Pancreas (tissue), 10 donors: Measurements from ENCODE around the gene ETV3L. TPM values are rescaled to one million over a fixed set of nuclear protein-coding genes. Genes with fewer than 3 reads are reported as not detected.

Experiments
- ATAC-seq, 4 donors: fragments of 200-7000 bp; cut with Tn5 transposase; one replicate each; pipeline versions ENCODE4 v1.8.0 to v1.9.1; 2020; ENCODE audit warnings: mild to moderate bottlenecking in 4 of 4, moderate library complexity in 4 of 4
- DNase-seq, 6 donors: peaks; one replicate each; pipeline ENCODE4 v3.0.0-alpha.2; 2020
- FAIRE-seq: peaks from 2 replicates; lab custom pipeline; 2012; peaks lifted over from hg19 to GRCh38; lab: Jason Lieb, UNC
- H3K27ac ChIP-seq, 4 donors: fragments of 200-600 bp; sonication (generic); 1 replicate in 3 of 4; 2 replicates in 1 of 4; pipeline versions ENCODE4 v1.5.0 to v1.8.0; 2020
- H3K27me3 ChIP-seq, 4 donors: fragments of 200-600 bp; one replicate each; pipeline ENCODE4 v1.8.0; 2021
- H3K36me3 ChIP-seq, 3 donors: fragments of 200-600 bp; sonication (generic) in 1 of 3; one replicate each; pipeline versions ENCODE4 v1.5.0 to v1.8.0; 2020 to 2021
- H3K4me1 ChIP-seq, 3 donors: fragments of 200-600 bp; one replicate each; pipeline ENCODE4 v1.8.0; 2021
- H3K4me3 ChIP-seq, 4 donors: fragments of 200-600 bp; sonication (generic) in 2 of 4; one replicate each; pipeline versions ENCODE4 v1.5.0 to v1.8.0; 2020 to 2021
- H3K9me3 ChIP-seq, 4 donors: fragments of 200-600 bp; one replicate each; pipeline ENCODE4 v1.8.0; 2021
- CTCF ChIP-seq, 4 donors: fragments of 200-600 bp; sonication (generic) in 3 of 4; IDR thresholded peaks; one replicate each; pipeline versions ENCODE4 v1.5.0 to v1.8.0; 2021; ENCODE audit warnings: antibody characterized with exemption in 4 of 4
- WGBS, 2 donors: extraction: QIAGEN DNeasy Blood & Tissue Kit; methylation state at CpG; one replicate each; pipeline ENCODE4 v1.1.7; 2013; 5-methylcytosine and 5-hydroxymethylcytosine counted together
- intact Hi-C, 3 donors: fragments of 100-400 bp; cut with DNase I; formaldehyde crosslinking; loops; one replicate each; pipeline versions ENCODE4 v1.11.1 to v1.14.2; 2022
- polyA plus RNA-seq, 2 donors: library from polyadenylated mRNA; stranded (reverse); fragments of 200-250 nt; gene quantifications; one replicate each; pipeline ENCODE4 v1.2.3, GENCODE V29; 2013
- total RNA-seq, 6 donors: library from RNA; stranded (reverse); fragmentation: NEBNext Ultra II Directional in 4 of 6; extraction: Animal tissue kit (Norgen Biotek cat#: 25700) in 4 of 6; gene quantifications; one replicate each; pipeline versions ENCODE4 v1.2.1 to v1.2.4, GENCODE V29; 2021 to 2023
- donor health status: healthy with polysubstance abuse.
- donor health status: DM: no; HTN: no; CAD: no; lungs with moderate emphysema.
- donor health status: DM: no; HTN: no; CAD: no.
- donor health status: control.
- donor health status: control.
- donor health status: Bipolar disorder and iron deficiency.
- donor health status: DM: yes; HTN: yes; CAD: no.
- donor health status: DM: no; HTN: no; CAD: no.
- donor health status: DM: no; HTN: no; CAD: no.
- donor health status: DM: yes; HTN: yes; CAD: no.

Gene ETV3L
- total and polyA plus RNA-seq, 8 donors = 0.14 TPM; not detected in 7

- no peaks in the 10 kb centered on the region for H3K9me3 ChIP-seq
- H3K27me3 ChIP-seq = no peaks in the 10 kb centered on the region
- WGBS, 2 donors = 51 to 54% methylated on average over 1 of the region's 1 CpG
- H3K4me1 ChIP-seq = no peaks in the 10 kb centered on the region
- FAIRE-seq (no peak), DNase-seq (no peak), ATAC-seq (no peak)
- no peak for TF ChIP-seq CTCF (IDR thresholded peaks at IDR 0.05)
- no peaks in the 10 kb centered on the region for H3K36me3 ChIP-seq
- intact Hi-C loops = no loop called here
- H3K4me3 ChIP-seq = no peak overlapping the region
- H3K27ac ChIP-seq = no peak overlapping the region
Measured at GRCh38 chr1:157144509-157144908, 44.9 kb upstream of the ETV3L start.

GRCh38 chr1:157142765-157143423 lies 43.3 kb upstream of the ETV3L start:
- Histone ChIP-seq H3K4me3 (no peak overlapping the region), H3K9me3 (no peaks in the 10 kb centered on the region), H3K27ac (no peak overlapping the region), H3K27me3 (no peaks in the 10 kb centered on the region), H3K4me1 (peaks cover 0 to 4% (median 0%) of the 10 kb centered on the region in 3 donors), H3K36me3 (no peaks in the 10 kb centered on the region)
- WGBS, 2 donors = 68 to 73% methylated on average over 3 of the region's 3 CpGs
- intact Hi-C loops = no loop called here
- ATAC-seq (no peak), DNase-seq (no peak), FAIRE-seq (no peak)
- TF ChIP-seq CTCF (IDR thresholded peaks at IDR 0.05) = no peak

- 47 to 63% methylated on average over 2 of the region's 2 CpGs for WGBS, 2 donors
- Histone ChIP-seq H3K9me3 (no peaks in the 10 kb centered on the region), H3K27ac (no peak overlapping the region), H3K4me3 (no peak overlapping the region), H3K27me3 (no peaks in the 10 kb centered on the region), H3K4me1 (peaks cover 0 to 4% (median 0%) of the 10 kb centered on the region in 3 donors), H3K36me3 (no peaks in the 10 kb centered on the region)
- intact Hi-C loops = no loop called here
- FAIRE-seq (no peak), ATAC-seq (no peak), DNase-seq (no peak)
- no peak for TF ChIP-seq CTCF (IDR thresholded peaks at IDR 0.05)
Measured at GRCh38 chr1:157142201-157142600, 42.6 kb upstream of the ETV3L start.

- H3K4me3 ChIP-seq = no peak overlapping the region
- 75 to 77% methylated on average over 4 of the region's 4 CpGs for WGBS, 2 donors
- TF ChIP-seq CTCF (IDR thresholded peaks at IDR 0.05) = no peak
Measured at GRCh38 chr1:157141212-157141855, 41.7 kb upstream of the ETV3L start.

GRCh38 chr1:157140063-157140588 lies 40.5 kb upstream of the ETV3L start:
- WGBS, 2 donors = 50 to 59% methylated on average over 2 of the region's 2 CpGs
- Histone ChIP-seq H3K9me3 (no peaks in the 10 kb centered on the region), H3K36me3 (peaks cover under 1 to 1% (median 1%) of the 10 kb centered on the region in 3 donors), H3K4me1 (peaks cover 3 to 19% (median 14%) of the 10 kb centered on the region in 3 donors), H3K27me3 (no peaks in the 10 kb centered on the region), H3K27ac (no peak overlapping the region), H3K4me3 (no peak overlapping the region)
- FAIRE-seq (no peak), ATAC-seq (no peak), DNase-seq (no peak)
- intact Hi-C loops = no loop called here
- TF ChIP-seq CTCF (IDR thresholded peaks at IDR 0.05) = no peak

More at GRCh38 chr1:157141212-157141855, 41.7 kb upstream of the ETV3L start:
- Histone ChIP-seq H3K27me3 (no peaks in the 10 kb centered on the region), H3K9me3 (no peaks in the 10 kb centered on the region), H3K27ac (no peak overlapping the region), H3K36me3 (no peaks in the 10 kb centered on the region), H3K4me1 (peaks cover 3 to 12% (median 8%) of the 10 kb centered on the region in 3 donors)
- intact Hi-C loops = no loop called here
- FAIRE-seq (no peak), ATAC-seq (no peak), DNase-seq (no peak)
